ENCODE data around the gene ACKR2. TPM values are rescaled to one million over a fixed set of nuclear protein-coding genes. Genes with fewer than 3 reads are reported as not detected.

The ACKR2 gene
- total and polyA plus RNA-seq, 2 of the 13 experiments (the other 11 are each of a cell fraction or from before 2014, with no cell fraction given), result 1.1 to 1.9 TPM

- TF ChIP-seq CSRNP2 (CRISPR knock-in tag; conservative IDR thresholded peaks at IDR 0.05; ENCODE audit: low read depth) (no peak), ZFP82 (CRISPR knock-in tag; IDR thresholded peaks at IDR 0.05; ENCODE audit: borderline replicate concordance) (no peak), ZNF605 (CRISPR knock-in tag; IDR thresholded peaks at IDR 0.05) (0 out of 2 replicates have a peak, but pooled peaks have one; percentile 48), ZNF331 (CRISPR knock-in tag; IDR thresholded peaks at IDR 0.05) (peak; percentile 30; the same call in 1 of the 2 replicates), KLF11 (CRISPR knock-in tag; IDR thresholded peaks at IDR 0.05) (no peak), HNRNPK (IDR thresholded peaks at IDR 0.05; ENCODE audit: low read depth, low read length, poor library complexity, severe bottlenecking) (no peak), MAX (IDR thresholded peaks at IDR 0.05) (peak; percentile 62), MZF1 (CRISPR knock-in tag; IDR thresholded peaks at IDR 0.05; ENCODE audit: borderline replicate concordance) (no peak), ZNF335 (CRISPR knock-in tag; IDR thresholded peaks at IDR 0.05) (no peak), FOXO4 (CRISPR knock-in tag; conservative IDR thresholded peaks at IDR 0.05) (no peak), SNRNP70 (IDR thresholded peaks at IDR 0.05; ENCODE audit: low read depth, low read length) (no peak), MAFK (conservative IDR thresholded peaks at IDR 0.05 in 1 of 2, IDR thresholded peaks at IDR 0.05 in 1 of 2; ENCODE audit: low read length in 2 of 2) (peak; percentile 69 to 88), ZC3H4 (CRISPR knock-in tag; IDR thresholded peaks at IDR 0.05; ENCODE audit: borderline replicate concordance) (no peak), THAP11 (CRISPR knock-in tag; IDR thresholded peaks at IDR 0.05) (peak; percentile 41; the same call in 1 of the 2 replicates), ZNF367 (CRISPR knock-in tag; IDR thresholded peaks at IDR 0.05; ENCODE audit: borderline replicate concordance) (no peak), IKZF1 (IDR thresholded peaks at IDR 0.05) (no peak), ZNF841 (CRISPR knock-in tag; IDR thresholded peaks at IDR 0.05; ENCODE audit: borderline replicate concordance) (no peak), MYNN (CRISPR knock-in tag; IDR thresholded peaks at IDR 0.05; ENCODE audit: low read depth) (no peak), TAF15 (IDR thresholded peaks at IDR 0.05; ENCODE audit: low read depth, low read length, poor library complexity, severe bottlenecking) (no peak), ZNF710 (CRISPR knock-in tag; IDR thresholded peaks at IDR 0.05; ENCODE audit: borderline replicate concordance) (peak; percentile 95), ARHGAP35 (CRISPR knock-in tag; IDR thresholded peaks at IDR 0.05; ENCODE audit: borderline replicate concordance) (no peak), SALL2 (CRISPR knock-in tag; IDR thresholded peaks at IDR 0.05) (no peak), HDAC2 (CRISPR knock-in tag; IDR thresholded peaks at IDR 0.05) (peak; percentile 76), ZNF552 (CRISPR knock-in tag; IDR thresholded peaks at IDR 0.05; ENCODE audit: borderline replicate concordance) (no peak), ZNF639 (CRISPR knock-in tag; conservative IDR thresholded peaks at IDR 0.05) (no peak)
Measured at GRCh38 chr3:42829083-42829627, 19.9 kb downstream of the ACKR2 start (continued).
